Vagina (tissue), 2 donors: ENCODE data around the gene PTDSS2. TPM values are rescaled to one million over a fixed set of nuclear protein-coding genes. Genes with fewer than 3 reads are reported as not detected.

Experiments used
- DNase-seq, 2 donors: peaks; one replicate each; pipeline ENCODE4 v3.0.0-alpha.2; 2017; ENCODE audit errors: extremely low spot score in 2 of 2
- H3K27ac ChIP-seq: fragments of 200-600 bp; sonication (generic); one replicate; pipeline ENCODE4 v1.5.1; 2019
- H3K27me3 ChIP-seq: fragments of 200-600 bp; sonication (generic); one replicate; pipeline ENCODE4 v1.5.1; 2019
- H3K36me3 ChIP-seq, 2 donors: fragments of 200-600 bp; sonication (generic); one replicate each; pipeline ENCODE4 v1.5.1; 2017 to 2019
- H3K4me1 ChIP-seq: fragments of 200-600 bp; sonication (generic); one replicate; pipeline ENCODE4 v1.5.1; 2019
- H3K4me3 ChIP-seq, 2 donors: fragments of 200-600 bp; sonication (generic); 1 replicate in 1 of 2; 2 replicates in 1 of 2; pipeline ENCODE4 v1.5.1; 2016 to 2019
- H3K9me3 ChIP-seq: fragments of 200-600 bp; sonication (generic); one replicate; pipeline ENCODE4 v1.5.1; 2019
- CTCF ChIP-seq, 3 experiments: fragments of 450-650 bp in 2 of 3; fragments of 200-600 bp in 1 of 3; sonication (generic) in 1 of 3; IDR thresholded peaks; one replicate each; pipeline ENCODE4 v1.5.1; 2017 to 2019; ENCODE audit warnings: antibody characterized with exemption in 3 of 3, mild to moderate bottlenecking in 2 of 3, moderate library complexity in 2 of 3
- POLR2A ChIP-seq, 2 donors: fragments of 450-650 bp; IDR thresholded peaks; one replicate each; pipeline ENCODE4 v1.6.1; 2017; ENCODE audit warnings: antibody characterized with exemption in 2 of 2, mild to moderate bottlenecking in 2 of 2, moderate library complexity in 2 of 2
- POLR2AphosphoS5 ChIP-seq, 2 donors: sonication (generic); formaldehyde crosslinking; IDR thresholded peaks; one replicate each; pipeline ENCODE4 v1.9.0; 2017; ENCODE audit warnings: antibody characterized with exemption in 2 of 2, mild to moderate bottlenecking in 2 of 2, low read depth in 1 of 2; ENCODE audit not compliant: insufficient read depth in 1 of 2
- intact Hi-C: fragments of 100-400 bp; cut with DNase I; formaldehyde crosslinking; loops from one replicate; pipeline ENCODE4 v1.15.1; 2023
- total RNA-seq: library from RNA; depleted of rRNA; stranded (reverse); fragments of >200 nt; gene quantifications from one replicate; pipeline ENCODE4 v1.2.3, GENCODE V29; 2016

PTDSS2 gene
- total RNA-seq, 1 donor from 2014 or later = 36.1 TPM

DNA sequence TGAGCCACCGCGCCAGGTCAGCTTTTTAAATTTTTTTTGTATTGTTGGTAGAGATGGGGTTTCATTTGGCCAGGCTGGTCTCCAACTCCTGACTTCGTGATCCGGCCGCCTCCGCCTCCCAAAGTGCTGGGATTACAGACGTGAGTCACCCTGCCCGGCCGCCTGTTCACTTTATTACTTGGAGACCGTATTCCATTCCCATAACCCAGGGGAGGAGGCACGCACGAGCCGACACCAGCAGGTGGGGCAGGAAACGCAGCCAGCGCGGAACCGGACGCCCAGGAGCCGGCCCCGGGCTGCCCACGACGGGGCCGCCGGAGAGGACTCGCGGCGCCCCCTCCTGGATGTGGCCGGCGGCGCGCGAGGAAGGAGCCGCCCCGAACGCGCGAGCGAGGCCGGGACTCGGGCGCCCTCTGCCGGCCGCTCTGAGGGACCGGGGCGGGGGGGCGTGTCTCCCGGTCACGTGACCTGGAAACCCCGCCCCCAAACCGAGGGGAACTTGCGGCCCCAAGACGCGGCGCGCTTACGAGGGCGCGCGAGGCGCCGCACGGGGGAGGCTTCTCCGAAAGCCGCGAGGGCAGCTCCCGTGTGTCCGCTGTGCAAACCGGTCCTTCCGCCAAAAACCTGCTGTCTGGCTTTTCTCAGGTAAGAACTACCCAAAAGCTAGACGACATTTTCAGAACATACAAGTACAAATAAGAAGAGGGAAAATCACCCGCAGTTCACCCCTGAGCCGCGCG, 68.6 kb downstream of the PTDSS2 start:
- Histone ChIP-seq H3K4me3 (peak overlapping the region; percentile 24 to 37), H3K4me1 (peaks cover 7% of the 10 kb centered on the region), H3K27ac (peak overlapping the region; percentile 89), H3K27me3 (no peaks in the 10 kb centered on the region), H3K36me3 (no peaks in the 10 kb centered on the region), H3K9me3 (no peaks in the 10 kb centered on the region)
- peak in 1 of 2 donors; percentile 96 for DNase-seq
- no peak for TF ChIP-seq POLR2A (IDR thresholded peaks at IDR 0.05)
- peak; percentile 98 to 99 (median 99) for TF ChIP-seq CTCF (IDR thresholded peaks at IDR 0.05)
- peak; percentile 79 to 87 for TF ChIP-seq POLR2AphosphoS5 (IDR thresholded peaks at IDR 0.05; ENCODE audit: insufficient read depth in 1 of 2, low read depth in 1 of 2)
- intact Hi-C loops = loop anchor here (5.0 kb wide), 1 partner anchor 161 kb away; no protein-coding TSS in a partner anchor

GRCh38 chr11:520428-521176, 70.5 kb downstream of the PTDSS2 start:
- no peaks in the 10 kb centered on the region for H3K9me3 ChIP-seq
- H3K36me3 ChIP-seq = no peaks in the 10 kb centered on the region
- H3K4me3 ChIP-seq = no peak overlapping the region
- DNase-seq = no peak
- H3K27ac ChIP-seq = no peak overlapping the region
- TF ChIP-seq CTCF (IDR thresholded peaks at IDR 0.05) = no peak
- TF ChIP-seq POLR2A (IDR thresholded peaks at IDR 0.05) = no peak
- no peak for TF ChIP-seq POLR2AphosphoS5 (IDR thresholded peaks at IDR 0.05; ENCODE audit: insufficient read depth in 1 of 2, low read depth in 1 of 2)
- intact Hi-C loops = no loop called here
- peaks cover 7% of the 10 kb centered on the region for H3K4me1 ChIP-seq
- no peaks in the 10 kb centered on the region for H3K27me3 ChIP-seq

GRCh38 chr11:521177-521688, 71.2 kb downstream of the PTDSS2 start:
- DNase-seq = no peak
- Histone ChIP-seq H3K27me3 (no peaks in the 10 kb centered on the region), H3K9me3 (no peaks in the 10 kb centered on the region), H3K36me3 (no peaks in the 10 kb centered on the region), H3K4me3 (no peak overlapping the region), H3K4me1 (peaks cover 7% of the 10 kb centered on the region), H3K27ac (no peak overlapping the region)
- TF ChIP-seq POLR2A (IDR thresholded peaks at IDR 0.05) = no peak
- intact Hi-C loops = no loop called here

GRCh38 chr11:526192-526591, 76.1 kb downstream of the PTDSS2 start:
- no peak for DNase-seq
- no peak overlapping the region for H3K4me3 ChIP-seq
- no peak for TF ChIP-seq POLR2A (IDR thresholded peaks at IDR 0.05)
- TF ChIP-seq POLR2AphosphoS5 (IDR thresholded peaks at IDR 0.05; ENCODE audit: insufficient read depth in 1 of 2, low read depth in 1 of 2) = no peak
- TF ChIP-seq CTCF (IDR thresholded peaks at IDR 0.05) = no peak
- H3K36me3 ChIP-seq = peaks cover 0 to 3% of the 10 kb centered on the region in 2 donors
- H3K4me1 ChIP-seq = no peaks in the 10 kb centered on the region
- no peaks in the 10 kb centered on the region for H3K9me3 ChIP-seq
- H3K27ac ChIP-seq = no peak overlapping the region
- H3K27me3 ChIP-seq = no peaks in the 10 kb centered on the region
- intact Hi-C loops = no loop called here

DNA sequence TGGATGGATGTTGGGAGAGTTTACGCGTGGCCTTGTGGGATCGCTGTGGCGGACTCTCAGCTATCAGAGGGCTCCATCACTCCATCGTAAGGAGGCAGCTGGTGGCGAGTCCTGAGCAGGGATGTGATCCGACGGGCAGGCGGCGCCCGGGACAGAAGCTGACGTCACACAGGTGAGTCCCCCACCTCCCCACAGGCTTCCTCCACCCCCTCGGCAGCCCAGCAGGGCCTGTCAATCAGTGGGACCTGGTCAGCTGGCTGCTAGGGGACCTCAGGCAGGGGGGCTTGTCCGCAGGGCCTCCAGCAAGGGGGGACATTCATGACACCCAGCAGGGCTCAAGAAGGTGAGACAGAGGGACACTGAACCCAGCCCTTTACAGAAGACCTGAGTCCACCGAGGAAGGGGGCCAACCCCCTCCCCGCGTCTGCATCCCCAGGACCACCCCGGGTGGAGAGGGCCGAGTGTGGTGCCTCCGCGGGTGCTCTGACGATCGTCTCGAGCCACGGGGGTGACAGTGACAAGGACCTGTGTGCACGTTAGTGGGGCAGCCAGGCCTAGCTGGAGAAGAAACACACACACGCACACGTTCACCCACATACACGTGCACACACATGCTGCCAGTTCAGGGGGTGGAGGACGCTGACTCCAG, 78.2 kb downstream of the PTDSS2 start:
- H3K27me3 ChIP-seq = no peaks in the 10 kb centered on the region
- intact Hi-C loops = no loop called here
- DNase-seq = no peak
- no peak overlapping the region for H3K4me3 ChIP-seq
- no peak for TF ChIP-seq CTCF (IDR thresholded peaks at IDR 0.05)
- peaks cover 0 to 24% of the 10 kb centered on the region in 2 donors for H3K36me3 ChIP-seq
- H3K4me1 ChIP-seq = peaks cover 11% of the 10 kb centered on the region
- H3K27ac ChIP-seq = no peak overlapping the region
- H3K9me3 ChIP-seq = no peaks in the 10 kb centered on the region
